Measurements from ENCODE around the gene YEATS2.

Gene YEATS2

GRCh38 chr3:183845090-183845489 is 147.5 kb downstream of the YEATS2 start:
- DNase-seq (ENCODE audit: low read depth) = no peak
- no peak overlapping the region for H3K4me3 ChIP-seq (ENCODE audit: low read depth, low read length)
- TF ChIP-seq, protein P1, sequence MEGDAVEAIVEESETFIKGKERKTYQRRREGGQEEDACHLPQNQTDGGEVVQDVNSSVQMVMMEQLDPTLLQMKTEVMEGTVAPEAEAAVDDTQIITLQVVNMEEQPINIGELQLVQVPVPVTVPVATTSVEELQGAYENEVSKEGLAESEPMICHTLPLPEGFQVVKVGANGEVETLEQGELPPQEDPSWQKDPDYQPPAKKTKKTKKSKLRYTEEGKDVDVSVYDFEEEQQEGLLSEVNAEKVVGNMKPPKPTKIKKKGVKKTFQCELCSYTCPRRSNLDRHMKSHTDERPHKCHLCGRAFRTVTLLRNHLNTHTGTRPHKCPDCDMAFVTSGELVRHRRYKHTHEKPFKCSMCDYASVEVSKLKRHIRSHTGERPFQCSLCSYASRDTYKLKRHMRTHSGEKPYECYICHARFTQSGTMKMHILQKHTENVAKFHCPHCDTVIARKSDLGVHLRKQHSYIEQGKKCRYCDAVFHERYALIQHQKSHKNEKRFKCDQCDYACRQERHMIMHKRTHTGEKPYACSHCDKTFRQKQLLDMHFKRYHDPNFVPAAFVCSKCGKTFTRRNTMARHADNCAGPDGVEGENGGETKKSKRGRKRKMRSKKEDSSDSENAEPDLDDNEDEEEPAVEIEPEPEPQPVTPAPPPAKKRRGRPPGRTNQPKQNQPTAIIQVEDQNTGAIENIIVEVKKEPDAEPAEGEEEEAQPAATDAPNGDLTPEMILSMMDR (IDR thresholded peaks at IDR 0.05; ENCODE audit: low read depth, low read length, missing control alignments) = no peak

DNA sequence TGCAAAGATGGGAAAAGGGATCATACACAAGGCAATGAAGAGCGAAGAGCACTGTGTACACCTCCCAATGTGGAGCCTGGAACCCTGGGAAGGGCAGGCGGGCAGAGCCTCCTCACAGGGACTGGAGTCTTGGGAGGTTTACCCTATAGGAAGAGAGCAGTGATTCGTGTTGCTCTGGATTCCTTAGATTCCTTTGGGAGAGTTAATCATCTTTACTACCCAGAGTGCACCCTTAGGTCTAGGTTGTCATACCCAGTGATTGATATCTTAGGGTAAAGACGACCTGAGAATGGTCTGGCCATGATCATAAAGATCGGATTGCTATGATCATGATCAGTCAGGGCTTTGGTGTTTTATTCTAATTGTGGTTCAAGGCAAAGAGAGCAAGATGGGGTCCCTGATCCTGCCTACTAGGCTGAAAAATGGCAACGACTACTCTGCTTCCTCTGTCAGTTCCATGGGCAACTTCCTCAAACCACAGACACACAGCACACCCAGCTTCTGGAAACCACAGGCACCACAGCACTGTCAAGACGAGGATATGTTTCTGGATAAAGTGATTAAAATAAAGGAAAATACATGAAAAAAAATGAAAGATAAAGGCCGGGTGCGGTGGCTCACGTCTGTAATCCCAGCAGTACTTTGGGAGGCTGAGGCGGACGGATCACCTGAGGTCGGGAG is 148.2 kb downstream of the YEATS2 start:
- TF ChIP-seq, protein P1 (IDR thresholded peaks at IDR 0.05; ENCODE audit: low read depth, low read length, missing control alignments) = no peak
- no peak for DNase-seq (ENCODE audit: low read depth)
- H3K4me3 ChIP-seq (ENCODE audit: low read depth, low read length) = no peak overlapping the region

DNA sequence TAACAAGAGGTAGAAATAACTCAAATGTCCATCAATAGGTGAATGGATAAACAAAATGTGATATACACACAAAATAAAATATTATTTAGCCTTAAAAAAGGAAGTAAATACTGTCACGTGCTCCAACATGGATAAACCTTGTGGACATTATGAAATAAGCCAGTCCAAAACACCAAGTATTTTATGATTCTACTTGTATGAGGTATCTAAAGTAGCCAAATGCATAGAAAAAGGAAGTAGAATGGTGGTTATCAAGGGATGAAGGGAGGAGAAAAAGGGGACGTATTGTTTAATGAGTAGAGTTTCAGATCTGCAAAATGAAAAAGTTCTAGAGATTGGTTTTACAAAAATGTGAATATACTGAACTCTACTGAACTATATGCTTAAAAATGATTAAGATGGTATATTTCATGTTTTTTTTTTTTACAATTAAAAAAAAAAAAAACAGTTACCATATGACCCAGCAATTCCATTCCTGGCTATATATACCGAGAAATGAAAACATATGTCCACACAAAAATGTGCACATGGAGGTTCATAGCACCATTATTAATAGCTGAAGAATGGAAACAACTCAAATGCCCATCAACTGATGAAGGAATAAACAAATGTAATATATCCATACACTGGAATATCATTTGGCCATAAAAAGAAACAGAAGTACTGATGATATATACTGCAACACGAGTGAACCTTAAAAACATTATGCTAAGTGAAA is 156.9 kb downstream of the YEATS2 start:
- DNase-seq (ENCODE audit: low read depth) = no peak
- H3K4me3 ChIP-seq (ENCODE audit: low read depth, low read length) = no peak overlapping the region
- TF ChIP-seq, protein P1 (IDR thresholded peaks at IDR 0.05; ENCODE audit: low read depth, low read length, missing control alignments) = no peak

GRCh38 chr3:183857863-183858262 is 160.3 kb downstream of the YEATS2 start:
- TF ChIP-seq, protein P1 (IDR thresholded peaks at IDR 0.05; ENCODE audit: low read depth, low read length, missing control alignments) = no peak
- DNase-seq (ENCODE audit: low read depth) = no peak

More at GRCh38 chr3:183857863-183858262, 160.3 kb downstream of the YEATS2 start:
- no peak overlapping the region for H3K4me3 ChIP-seq (ENCODE audit: low read depth, low read length)

Data from GM12864 (cell line).